GM19351 (cell line): ENCODE measurements around the gene ZNF853.
"Not testable (repeated sequence)": the region's sequence is repeated elsewhere in the genome, so short reads cannot be mapped to it uniquely, and the experiment has no call there.

Source experiments
- ATAC-seq: cut with Tn5 transposase; IDR thresholded peaks from one replicate; pipeline ENCODE4 v1.9.1; 2021; ENCODE audit warnings: mild to moderate bottlenecking, moderate library complexity; ENCODE audit not compliant: unreplicated experiment

The ZNF853 gene

GRCh38 chr7:6650521-6651011, 35.2 kb downstream of the ZNF853 start:
- no peak for ATAC-seq

DNA sequence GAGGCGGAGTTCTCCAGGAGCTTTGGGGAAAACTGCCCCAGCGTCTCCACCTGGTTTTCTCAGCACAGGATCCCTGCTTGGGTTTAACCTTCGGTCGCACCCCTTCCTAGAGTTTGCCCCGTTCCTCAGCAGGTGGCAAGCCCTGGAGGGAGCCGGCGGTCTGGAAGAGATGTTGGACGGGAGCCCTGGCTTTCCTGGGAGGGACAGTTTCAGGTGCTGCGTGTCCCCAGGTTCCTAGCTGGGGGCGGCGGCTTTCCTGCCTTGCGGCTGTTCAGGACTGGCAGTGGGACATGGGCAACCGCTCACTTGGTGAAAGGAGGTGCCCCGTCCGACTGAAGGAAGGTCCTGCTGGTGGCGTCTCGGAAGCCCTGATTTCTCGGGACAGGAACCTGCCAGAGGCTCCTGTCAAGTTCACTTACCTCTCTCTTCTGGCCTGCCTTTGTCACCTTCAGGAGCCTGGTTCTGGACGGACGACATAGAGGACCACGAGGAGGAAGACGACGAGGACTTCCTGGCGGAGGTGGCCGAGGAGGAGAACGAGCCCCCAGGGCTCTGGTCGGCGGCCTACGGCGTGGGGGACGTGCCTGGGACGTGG, 36.5 kb downstream of the ZNF853 start:
- ATAC-seq, result no peak

GRCh38 chr7:6652446-6653011, 37.1 kb downstream of the ZNF853 start:
- no peak for ATAC-seq

- ATAC-seq, result no peak
Measured at GRCh38 chr7:6653071-6654003, 37.9 kb downstream of the ZNF853 start.

DNA sequence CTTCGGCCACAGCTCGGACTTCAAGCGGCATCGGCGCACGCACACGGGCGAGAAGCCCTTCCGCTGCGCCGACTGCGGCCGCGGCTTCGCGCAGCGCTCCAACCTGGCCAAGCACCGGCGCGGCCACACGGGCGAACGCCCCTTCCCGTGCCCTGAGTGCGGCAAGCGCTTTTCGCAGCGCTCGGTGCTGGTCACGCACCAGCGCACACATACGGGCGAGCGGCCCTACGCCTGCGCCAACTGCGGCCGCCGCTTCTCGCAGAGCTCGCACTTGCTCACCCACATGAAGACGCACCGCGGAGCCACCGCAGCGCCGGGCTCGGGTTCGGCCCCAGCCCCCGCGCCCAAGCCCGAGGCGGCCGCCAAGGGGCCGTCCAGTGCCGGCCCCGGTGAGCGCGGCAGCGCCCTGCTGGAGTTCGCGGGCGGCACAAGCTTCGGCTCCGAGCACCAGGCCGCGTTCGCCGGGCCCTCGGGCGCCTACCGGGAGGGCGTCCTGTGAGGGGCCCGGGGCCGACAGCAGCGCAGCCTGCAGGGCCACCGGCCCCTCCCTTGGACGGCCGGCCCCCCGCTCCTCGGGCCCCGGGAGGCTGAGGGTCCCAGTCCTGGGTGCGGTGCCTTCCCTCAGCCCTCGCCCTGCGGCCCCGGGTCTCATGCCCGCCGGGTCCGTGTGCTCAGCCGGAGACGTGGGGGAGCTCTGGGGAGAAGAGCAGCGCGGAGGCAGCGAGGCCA, 38.9 kb downstream of the ZNF853 start:
- no peak for ATAC-seq

DNA sequence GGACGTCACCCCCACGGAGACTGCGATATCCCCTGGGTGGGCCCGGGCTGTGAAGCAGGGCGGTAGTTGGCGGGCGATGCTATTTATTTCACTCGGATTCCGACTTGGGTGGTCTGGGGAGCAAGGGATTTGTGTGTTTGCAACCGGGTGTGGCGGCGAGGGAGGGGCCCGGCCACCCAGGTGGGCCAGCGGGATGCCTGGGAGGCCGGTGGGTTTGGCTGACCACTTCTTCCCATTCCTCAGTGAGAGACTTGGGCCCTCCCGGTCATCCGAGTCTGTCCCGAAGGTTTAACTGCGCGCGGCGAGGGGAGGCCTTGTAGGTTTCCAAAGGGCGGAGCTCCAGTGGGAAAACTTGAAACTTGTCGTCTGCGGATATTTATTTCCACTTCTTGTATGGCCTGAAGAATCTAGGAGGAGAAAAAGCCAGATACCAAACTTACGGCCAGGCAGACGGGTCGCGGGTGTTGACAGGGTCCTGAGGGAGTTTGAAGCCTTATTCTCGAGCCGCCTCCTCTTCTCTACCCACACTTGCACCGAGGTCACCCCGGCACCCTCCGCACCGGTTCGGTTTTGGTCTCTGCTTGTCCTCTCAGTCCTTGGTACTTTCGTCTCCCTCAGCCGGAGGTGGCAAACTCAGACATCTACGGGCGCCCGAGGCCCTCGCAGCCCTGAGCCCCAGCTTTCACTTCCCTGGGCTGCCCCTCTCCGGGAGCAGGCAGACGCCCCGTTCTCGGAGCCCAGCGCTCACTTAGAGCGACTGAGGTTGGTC, 39.6 kb downstream of the ZNF853 start:
- no peak for ATAC-seq

GRCh38 chr7:6655636-6656385, 40.4 kb downstream of the ZNF853 start:
- ATAC-seq, result no peak

GRCh38 chr7:6656413-6656812, 41.0 kb downstream of the ZNF853 start:
- no peak for ATAC-seq

DNA sequence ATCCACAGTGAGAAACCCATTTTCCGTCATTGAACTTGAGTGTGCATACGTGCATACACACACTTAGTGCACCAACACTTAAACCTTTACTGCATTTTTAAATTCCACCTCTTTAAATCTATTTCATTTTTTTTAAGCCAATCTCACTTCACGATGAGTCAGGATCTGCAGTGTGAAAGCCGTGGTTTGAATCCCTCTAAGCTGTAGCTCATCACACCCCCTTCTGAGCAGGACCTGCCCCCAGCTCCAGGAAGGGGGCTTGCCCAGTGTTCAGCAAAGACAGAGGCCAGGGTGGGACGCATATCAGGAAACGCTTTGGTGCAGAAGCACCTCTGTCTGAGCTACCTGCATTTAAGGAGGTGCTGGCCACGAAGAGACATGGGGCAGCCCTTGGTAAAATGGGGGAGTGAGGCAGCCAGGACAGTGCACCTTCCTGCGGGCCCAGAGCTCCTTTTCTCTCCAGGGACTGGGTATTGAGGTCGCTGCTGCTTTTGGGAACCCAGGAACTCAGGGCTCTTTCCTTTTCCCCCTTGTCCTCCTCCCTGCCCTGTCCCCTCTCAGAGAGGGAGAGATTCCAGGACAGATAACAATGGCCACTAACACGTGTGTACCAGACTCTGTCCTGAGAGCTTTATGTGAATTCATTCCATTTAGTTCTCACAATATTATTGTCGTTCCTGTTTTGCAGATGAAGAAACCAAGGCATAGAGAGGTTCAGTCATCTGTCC, 43.4 kb downstream of the ZNF853 start:
- no peak for ATAC-seq

DNA sequence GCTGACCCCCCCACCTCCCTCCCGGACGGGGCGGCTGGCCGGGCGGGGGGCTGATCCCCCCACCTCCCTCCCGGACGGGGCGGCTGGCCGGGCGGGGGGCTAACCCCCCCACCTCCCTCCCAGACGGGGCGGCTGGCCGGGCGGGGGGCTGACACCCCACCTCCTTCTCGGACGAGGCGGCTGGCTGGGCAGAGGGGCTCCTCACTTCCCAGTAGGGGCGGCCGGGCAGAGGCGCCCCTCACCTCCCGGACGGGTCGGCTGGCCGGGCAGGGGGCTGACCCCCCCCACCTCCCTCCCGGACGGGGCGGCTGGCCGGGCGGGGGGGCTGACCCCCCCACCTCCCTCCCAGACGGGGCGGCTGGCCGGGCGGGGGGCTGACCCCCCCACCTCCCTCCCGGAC, 55.4 kb downstream of the ZNF853 start:
- ATAC-seq, result not testable (repeated sequence)
